H1 (cell line): ENCODE measurements around the gene STK39. TPM values are rescaled to one million over a fixed set of nuclear protein-coding genes. Genes with fewer than 3 reads are reported as not detected.

ENCODE experiments used
- CTCF ChIA-PET: fragments of 300-600 bp; sonication (Branson Sonifier 250); formaldehyde crosslinking; loops from one replicate; lab custom pipeline; 2021; ENCODE audit not compliant: partially characterized antibody; lab: Charles Lee
- POLR2A ChIA-PET: fragments of 300-600 bp; sonication (Branson Sonifier 250); formaldehyde crosslinking; loops from one replicate; lab custom pipeline; 2021; ENCODE audit warnings: inconsistent platforms; ENCODE audit not compliant: partially characterized antibody; lab: Charles Lee
- DNase-seq, 2 experiments: peaks; one replicate each; pipeline versions ENCODE4 v3.0.0 to v3.0.0-alpha.2; 2010 to 2022; ENCODE audit warnings: low spot score in 2 of 2, low read depth in 1 of 2, mixed read lengths in 1 of 2
- FAIRE-seq: peaks from 2 replicates; lab custom pipeline; 2011; peaks lifted over from hg19 to GRCh38; lab: Jason Lieb, UNC
- H2AFZ ChIP-seq: 2 replicates; pipeline ENCODE4 v1.8.1; 2012; ENCODE audit warnings: low read length, inconsistent platforms
- H2AK5ac ChIP-seq: 2 replicates; pipeline ENCODE4 v1.6.1; 2013; ENCODE audit warnings: low read depth, low read length
- H2BK120ac ChIP-seq: replicated peaks from 2 replicates; pipeline ENCODE3; 2013; ENCODE audit warnings: low read depth, low read length, inconsistent platforms
- H2BK12ac ChIP-seq: 2 replicates; pipeline ENCODE4 v1.6.1; 2013; ENCODE audit warnings: low read depth, low read length
- H2BK15ac ChIP-seq: 2 replicates; pipeline ENCODE4 v1.6.1; 2013; ENCODE audit warnings: low read length
- H2BK20ac ChIP-seq: 2 replicates; pipeline ENCODE4 v1.6.1; 2013; ENCODE audit warnings: low read length
- H2BK5ac ChIP-seq: 2 replicates; pipeline ENCODE4 v1.6.1; 2013; ENCODE audit warnings: low read depth, low read length
- H3K14ac ChIP-seq: 2 replicates; pipeline ENCODE4 v1.6.1; 2013; ENCODE audit warnings: inconsistent platforms; ENCODE audit not compliant: insufficient read length
- H3K18ac ChIP-seq: 2 replicates; pipeline ENCODE4 v1.6.1; 2013; ENCODE audit warnings: low read length; ENCODE audit errors: extremely low read depth
- H3K23ac ChIP-seq: 2 replicates; pipeline ENCODE4 v1.6.1; 2013; ENCODE audit warnings: inconsistent platforms; ENCODE audit not compliant: insufficient read length
- H3K23me2 ChIP-seq: 2 replicates; pipeline ENCODE4 v1.6.1; 2013; ENCODE audit warnings: low read depth, low read length
- H3K27ac ChIP-seq: 2 replicates; pipeline ENCODE4 v1.6.1; 2011; ENCODE audit warnings: low read depth, low read length, inconsistent platforms
- H3K27me3 ChIP-seq, 4 experiments: replicated peaks in 1 of 4; 1 replicate in 1 of 4; 2 replicates in 3 of 4; pipeline versions ENCODE4 v1.6.1 to v1.8.1; 2011 to 2013; ENCODE audit warnings: low read length in 3 of 4, mild to moderate bottlenecking in 3 of 4, inconsistent platforms in 2 of 4, mixed read lengths in 2 of 4, moderate library complexity in 1 of 4; ENCODE audit not compliant: control insufficient read depth in 3 of 4, insufficient read depth in 3 of 4; ENCODE audit errors: extremely low read depth in 1 of 4
- H3K36me3 ChIP-seq, 4 experiments: 2 replicates each; pipeline versions ENCODE4 v1.6.1 to v1.8.1; 2011 to 2013; ENCODE audit warnings: mild to moderate bottlenecking in 4 of 4, low read length in 3 of 4, moderate library complexity in 2 of 4, control low read depth in 1 of 4, inconsistent platforms in 1 of 4; ENCODE audit not compliant: insufficient read depth in 4 of 4, control insufficient read depth in 2 of 4
- H3K4ac ChIP-seq: replicated peaks from 2 replicates; pipeline ENCODE3; 2013; ENCODE audit warnings: low read length, low read depth, mixed read lengths, inconsistent platforms; ENCODE audit not compliant: insufficient read length
- H3K4me1 ChIP-seq, 4 experiments: replicated peaks in 1 of 4; 1 replicate in 1 of 4; 2 replicates in 3 of 4; pipeline versions ENCODE4 v1.6.1 to v1.8.1; 2011 to 2013; ENCODE audit warnings: low read length in 3 of 4, inconsistent platforms in 2 of 4, mixed read lengths in 1 of 4; ENCODE audit not compliant: insufficient read depth in 4 of 4, control insufficient read depth in 3 of 4
- H3K4me2 ChIP-seq, 2 experiments: 2 replicates each; pipeline versions ENCODE4 v1.6.1 to v1.8.1; 2011 to 2013; ENCODE audit warnings: low read depth in 2 of 2, low read length in 2 of 2, control low read depth in 1 of 2, inconsistent platforms in 1 of 2, mild to moderate bottlenecking in 1 of 2; ENCODE audit not compliant: insufficient read depth in 1 of 2
- H3K4me3 ChIP-seq, 4 experiments: fragments of 200-600, 300-600 bp in 1 of 4; sonication (generic), shearing (Covaris generic), sonication (Bioruptor Twin) in 1 of 4; 2 replicates each; pipeline versions ENCODE4 v1.5.1 to v1.8.1; 2011 to 2016; ENCODE audit warnings: low read length in 4 of 4, low read depth in 3 of 4, control low read depth in 2 of 4, inconsistent platforms in 2 of 4, mild to moderate bottlenecking in 2 of 4, mixed read lengths in 1 of 4, moderate library complexity in 1 of 4; ENCODE audit not compliant: insufficient read depth in 2 of 4; ENCODE audit errors: extremely low read depth in 1 of 4
- H3K56ac ChIP-seq: replicated peaks from 2 replicates; pipeline ENCODE3; 2013; ENCODE audit warnings: low read depth, mild to moderate bottlenecking, mixed read lengths, low read length, inconsistent platforms; ENCODE audit not compliant: insufficient read length
- H3K79me1 ChIP-seq: 2 replicates; pipeline ENCODE4 v1.6.1; 2013; ENCODE audit warnings: low read depth, low read length, control low read depth
- H3K79me2 ChIP-seq, 2 experiments: 2 replicates each; pipeline versions ENCODE4 v1.6.1 to v1.8.1; 2012 to 2013; ENCODE audit warnings: low read length in 2 of 2, mild to moderate bottlenecking in 2 of 2, inconsistent platforms in 1 of 2; ENCODE audit not compliant: insufficient read depth in 2 of 2, control insufficient read depth in 1 of 2
- H3K9ac ChIP-seq, 4 experiments: replicated peaks in 1 of 4; 1 replicate in 1 of 4; 2 replicates in 3 of 4; pipeline versions ENCODE4 v1.6.1 to v1.8.1; 2011 to 2013; ENCODE audit warnings: low read depth in 3 of 4, low read length in 3 of 4, control low read depth in 2 of 4, mild to moderate bottlenecking in 2 of 4, moderate library complexity in 2 of 4, inconsistent platforms in 1 of 4; ENCODE audit errors: extremely low read depth in 1 of 4
- H3K9me3 ChIP-seq, 2 experiments: 2 replicates each; pipeline versions ENCODE4 v1.6.1 to v1.8.1; 2012 to 2013; ENCODE audit warnings: mild to moderate bottlenecking in 2 of 2, moderate library complexity in 2 of 2, control low read depth in 1 of 2, inconsistent platforms in 1 of 2, low read depth in 1 of 2, low read length in 1 of 2, mixed read lengths in 1 of 2; ENCODE audit not compliant: insufficient read depth in 2 of 2
- H4K20me1 ChIP-seq, 2 experiments: replicated peaks in 1 of 2; 2 replicates each; pipeline versions ENCODE3 to v1.8.1; 2011 to 2013; ENCODE audit warnings: inconsistent platforms in 2 of 2, low read length in 2 of 2, mild to moderate bottlenecking in 1 of 2; ENCODE audit not compliant: insufficient read depth in 2 of 2, control insufficient read depth in 1 of 2
- H4K5ac ChIP-seq: 2 replicates; pipeline ENCODE4 v1.6.1; 2013; ENCODE audit warnings: low read length, low read depth, mixed read lengths, inconsistent platforms; ENCODE audit not compliant: insufficient read length
- H4K8ac ChIP-seq: 2 replicates; pipeline ENCODE4 v1.8.0; 2013; ENCODE audit warnings: mild to moderate bottlenecking, moderate library complexity, low read length, inconsistent platforms; ENCODE audit not compliant: insufficient read depth; ENCODE audit errors: extremely low read depth
- H4K91ac ChIP-seq: replicated peaks from 2 replicates; pipeline ENCODE3; 2013; ENCODE audit warnings: low read length, mixed read lengths, inconsistent platforms; ENCODE audit not compliant: insufficient read length
- SRF ChIP-seq: IDR thresholded peaks from 2 replicates; pipeline ENCODE4 v1.6.1; 2011; ENCODE audit warnings: mild to moderate bottlenecking, low read depth, low read length, moderate library complexity
- WGBS, 2 experiments: shearing (Covaris generic) in 1 of 2; methylation state at CpG; one replicate each; pipeline versions ENCODE4 v1.1.6 to v1.1.7; 2013 to 2015; ENCODE audit warnings: low lambda C conversion rate in 2 of 2, mixed read lengths in 2 of 2, inconsistent platforms in 1 of 2, low coverage in 1 of 2, missing lambda C conversion rate in 1 of 2; ENCODE audit not compliant: insufficient replicate concordance in 2 of 2, insufficient coverage in 1 of 2, insufficient read length in 1 of 2; ENCODE audit errors: extremely low coverage in 1 of 2, missing lambda C conversion rate in 1 of 2; 5-methylcytosine and 5-hydroxymethylcytosine counted together
- polyA plus RNA-seq, 7 experiments: library from polyadenylated mRNA; depleted of rRNA in 3 of 7; stranded (reverse) in 5 of 7; unstranded in 2 of 7; fragments of >200 nt in 5 of 7; fragments of 200-250 nt in 2 of 7; gene quantifications; 1 replicate in 5 of 7; 2 replicates in 1 of 7; 4 replicates in 1 of 7; pipeline versions ENCODE4 v1.2.1 to v1.2.3, GENCODE V29; 2011 to 2013; ENCODE audit warnings: missing spikeins in 2 of 7, mixed read lengths in 2 of 7
- total RNA-seq: library from RNA; stranded (reverse); fragmentation: NEBNext Ultra II Directional; extraction: Animal tissue kit (Norgen Biotek cat#: 25700); gene quantifications from 2 replicates; pipeline ENCODE4 v1.2.1, GENCODE V29; 2021

The STK39 gene
- total and polyA plus RNA-seq, 2 of the 8 experiments (the other 6 are each of a cell fraction or from before 2014, with no cell fraction given), result 13.7 to 23.8 TPM

DNA sequence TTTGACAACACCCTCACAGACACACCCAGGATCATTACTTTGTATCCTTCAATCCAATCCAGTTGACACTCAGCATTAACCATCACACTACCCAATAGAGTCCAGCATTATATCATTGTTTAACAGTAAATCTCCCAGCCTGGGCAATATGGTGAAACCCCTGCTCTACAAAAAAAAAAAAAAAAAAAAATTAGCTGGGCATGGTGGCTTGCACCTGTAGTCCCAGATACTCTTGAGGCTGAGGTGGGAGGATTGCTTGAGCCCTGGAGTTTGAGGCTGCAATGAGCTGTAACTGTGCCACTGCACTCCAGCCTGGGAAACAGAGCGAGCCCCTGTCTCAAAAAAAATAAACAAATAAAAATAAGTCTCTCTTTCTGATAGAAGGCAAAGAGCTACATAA, 304.0 kb downstream of the STK39 start:
- FAIRE-seq, result no peak
- CTCF ChIA-PET, result interaction anchor here (0.6 to 2.3 kb wide), 7 partner anchors 21 to 731 kb away, joined by 3 to 14 read pairs (median 4); no protein-coding TSS in a partner anchor
- Histone ChIP-seq H3K4me3 (no peak overlapping the region), H3K4me1 (peaks cover 0 to 7% (median 5%) of the 10 kb centered on the region in 4 experiments; a peak in 6 of 7 replicates), H2AFZ (no peak overlapping the region), H4K5ac (no peak overlapping the region), H3K23me2 (no peaks in the 10 kb centered on the region), H3K27me3 (no peaks in the 10 kb centered on the region), H3K27ac (no peak overlapping the region), H2BK15ac (no peak overlapping the region), H3K14ac (no peak overlapping the region), H3K4me2 (no peak overlapping the region), H2BK120ac (no peak overlapping the region), H3K36me3 (no peaks in the 10 kb centered on the region), H4K8ac (no peak overlapping the region), H3K18ac (no peak overlapping the region), H2BK20ac (no peak overlapping the region), H3K79me1 (no peaks in the 10 kb centered on the region), H2AK5ac (no peak overlapping the region), H2BK5ac (no peak overlapping the region), H3K79me2 (no peaks in the 10 kb centered on the region), H3K4ac (no peak overlapping the region), H2BK12ac (no peak overlapping the region), H3K23ac (no peak overlapping the region), H3K56ac (no peak overlapping the region), H3K9ac (no peak overlapping the region), H4K20me1 (no peaks in the 10 kb centered on the region), H3K9me3 (no peaks in the 10 kb centered on the region), H4K91ac (no peak overlapping the region)
- POLR2A ChIA-PET, result no interaction called here
- DNase-seq, result no peak
- WGBS, 2 experiments, result 100% methylated on average over 1 of the region's 1 CpG; no CpG with 5 or more reads in 1 of the 2 experiments
- TF ChIP-seq SRF, result no peak
